K562 (cell line): ENCODE measurements around the gene ABT1. TPM values are rescaled to one million over a fixed set of nuclear protein-coding genes. Genes with fewer than 3 reads are reported as not detected.

Source experiments
- CHCHD3 ChIP-seq: fragments of 250-450 bp; sonication (Bioruptor Pico); IDR thresholded peaks from 2 replicates; pipeline ENCODE4 v2.1.2; 2022; ENCODE audit warnings: mild to moderate bottlenecking
- EHMT2 ChIP-seq: fragments of 450-650 bp; IDR thresholded peaks from 2 replicates; pipeline ENCODE4 v1.6.1; 2018; ENCODE audit warnings: antibody characterized with exemption
- ESRRA ChIP-seq: fragments of 450-650 bp; IDR thresholded peaks from 2 replicates; pipeline ENCODE4 v1.6.1; 2014; ENCODE audit warnings: low read depth, mild to moderate bottlenecking, moderate library complexity, borderline replicate concordance
- ETV6 ChIP-seq, 3 experiments: fragments of 150-350 bp in 1 of 3; sonication (generic) in 1 of 3; formaldehyde crosslinking in 1 of 3; IDR thresholded peaks; 2 replicates each; pipeline versions ENCODE4 v1.6.1 to v1.8.0; 2014 to 2022; ENCODE audit warnings: borderline replicate concordance in 2 of 3, low read depth in 2 of 3, antibody characterized with exemption in 1 of 3, low read length in 1 of 3, mild to moderate bottlenecking in 1 of 3, missing genetic modification reagents in 1 of 3
- FOXP4 ChIP-seq: sonication (generic); formaldehyde crosslinking; IDR thresholded peaks from 2 replicates; pipeline ENCODE4 v1.8.0; 2022; ENCODE audit warnings: mild to moderate bottlenecking, missing genetic modification reagents, borderline replicate concordance
- KDM5B ChIP-seq: fragments of 200-600 bp; sonication (generic); IDR thresholded peaks from 2 replicates; pipeline ENCODE4 v1.6.1; 2012; ENCODE audit warnings: low read depth, mild to moderate bottlenecking, moderate library complexity, low read length, control low read depth, inconsistent platforms; ENCODE audit not compliant: insufficient replicate concordance
- MAFF ChIP-seq: IDR thresholded peaks from 2 replicates; pipeline ENCODE4 v1.6.1; 2012; ENCODE audit warnings: low read length, improper control_type of control experiment
- NCOA2 ChIP-seq, 2 experiments: fragments of 450-650 bp; IDR thresholded peaks; 2 replicates each; pipeline ENCODE4 v1.6.1; 2018; ENCODE audit warnings: mild to moderate bottlenecking in 2 of 2, moderate library complexity in 1 of 2; ENCODE audit not compliant: partially characterized antibody in 2 of 2
- NR0B1 ChIP-seq: fragments of 450-650 bp; IDR thresholded peaks from one replicate; pipeline ENCODE4 v1.6.1; 2018; ENCODE audit warnings: mild to moderate bottlenecking, moderate library complexity; ENCODE audit not compliant: partially characterized antibody
- NRF1 ChIP-seq, 2 experiments: fragments of 450-650 bp; IDR thresholded peaks in 1 of 2; conservative IDR thresholded peaks in 1 of 2; 2 replicates each; pipeline ENCODE4 v1.6.1; 2014; ENCODE audit warnings: mild to moderate bottlenecking in 2 of 2
- SMAD3 ChIP-seq: fragments of 450-650 bp; formaldehyde crosslinking; conservative IDR thresholded peaks from 2 replicates; pipeline ENCODE4 v1.4.0; 2020; ENCODE audit warnings: mild to moderate bottlenecking
- ZBTB34 ChIP-seq: fragments of 250-450 bp; sonication (Bioruptor Pico); IDR thresholded peaks from 2 replicates; pipeline ENCODE4 v1.8.0; 2021; ENCODE audit warnings: mild to moderate bottlenecking, moderate library complexity
- ZHX1 ChIP-seq: fragments of 150-350 bp; conservative IDR thresholded peaks from 2 replicates; pipeline ENCODE4 v1.6.1; 2014; ENCODE audit warnings: low read length
- ZNF311 ChIP-seq: fragments of 250-450 bp; sonication (Bioruptor Pico); IDR thresholded peaks from 2 replicates; pipeline ENCODE4 v1.4.0; 2020; ENCODE audit warnings: mild to moderate bottlenecking, moderate library complexity
- ZNF408 ChIP-seq: fragments of 250-450 bp; sonication (Bioruptor Pico); IDR thresholded peaks from 2 replicates; pipeline ENCODE4 v1.4.0; 2020; ENCODE audit warnings: low read depth, mild to moderate bottlenecking, moderate library complexity
- ZNF511 ChIP-seq: sonication (generic); formaldehyde crosslinking; IDR thresholded peaks from 2 replicates; pipeline ENCODE4 v1.8.0; 2022; ENCODE audit warnings: mild to moderate bottlenecking, missing genetic modification reagents
- ZNF586 ChIP-seq: fragments of 450-650 bp; formaldehyde crosslinking; conservative IDR thresholded peaks from 2 replicates; pipeline ENCODE4 v1.4.0; 2020; ENCODE audit warnings: mild to moderate bottlenecking, moderate library complexity
- ZNF766 ChIP-seq: fragments of 200-800 bp; sonication (Bioruptor generic); conservative IDR thresholded peaks from 2 replicates; pipeline ENCODE4 v1.6.1; 2016; ENCODE audit warnings: missing genetic modification characterization, missing compliant biosample characterization
- polyA plus RNA-seq, 8 experiments: library from polyadenylated mRNA; depleted of rRNA in 4 of 8; stranded (reverse) in 5 of 8; unstranded in 3 of 8; fragments of >200 nt; fragmentation: Nextera tagmentation in 2 of 8; fragmentation: Illumina TruSeq in 1 of 8; extraction: Ambion mirVana in 2 of 8; extraction: Trizol in 1 of 8; gene quantifications; 2 replicates each; pipeline versions ENCODE4 v1.2.1 to v1.2.3, GENCODE V29; 2011 to 2014; ENCODE audit warnings: inconsistent platforms in 1 of 8, missing spikeins in 1 of 8
- total RNA-seq, 7 experiments: library from RNA; depleted of rRNA in 6 of 7; stranded (reverse); fragments of >200 nt in 6 of 7; fragmentation: Illumina TruSeq in 2 of 7; extraction: Trizol in 2 of 7; gene quantifications; 2 replicates each; pipeline versions ENCODE4 v1.2.1 to v1.2.3, GENCODE V29; 2011 to 2021; ENCODE audit warnings: low replicate concordance in 1 of 7

ABT1 gene
- total and polyA plus RNA-seq, 9 of the 15 experiments (the other 6 are each of a cell fraction or from before 2014, with no cell fraction given), result 8.8 to 52.7 (median 40.7) TPM

- TF ChIP-seq ZNF408 (no peak), MAFF (no peak), EHMT2 (0 out of 2 replicates have a peak, but pooled peaks have one; percentile 57), ZNF311 (CRISPR knock-in tag) (no peak), CHCHD3 (CRISPR knock-in tag) (no peak), FOXP4 (no peak), ZHX1 (no peak), ESRRA (0 out of 2 replicates have a peak, but pooled peaks have one; percentile 31), ZNF586 (CRISPR knock-in tag) (no peak), SMAD3 (CRISPR knock-in tag) (no peak), ZNF511 (CRISPR knock-in tag) (no peak), NCOA2 (IDR thresholded peaks at IDR 0.05; ENCODE audit: partially characterized antibody in 2 of 2) (peak in 1 of 2 experiments; percentile 66), NR0B1 (no peak), NRF1 (conservative IDR thresholded peaks at IDR 0.05 in 1 of 2, IDR thresholded peaks at IDR 0.05 in 1 of 2) (no peak; a peak in 1 of 4 replicates), KDM5B (peak; percentile 35), ETV6 (IDR thresholded peaks at IDR 0.05; ENCODE audit: borderline replicate concordance in 1 of 2, low read depth in 2 of 2, low read length in 1 of 2) (no peak), ETV6 (CRISPR knock-in tag; IDR thresholded peaks at IDR 0.05; ENCODE audit: borderline replicate concordance) (no peak), ZBTB34 (CRISPR knock-in tag) (no peak), ZNF766 (CRISPR knock-in tag) (no peak)
Observed at GRCh38 chr6:26575494-26575939, 21.2 kb upstream of the ABT1 start (continued).
